ENCODE results near the gene TRIP13.

Gene TRIP13

DNA sequence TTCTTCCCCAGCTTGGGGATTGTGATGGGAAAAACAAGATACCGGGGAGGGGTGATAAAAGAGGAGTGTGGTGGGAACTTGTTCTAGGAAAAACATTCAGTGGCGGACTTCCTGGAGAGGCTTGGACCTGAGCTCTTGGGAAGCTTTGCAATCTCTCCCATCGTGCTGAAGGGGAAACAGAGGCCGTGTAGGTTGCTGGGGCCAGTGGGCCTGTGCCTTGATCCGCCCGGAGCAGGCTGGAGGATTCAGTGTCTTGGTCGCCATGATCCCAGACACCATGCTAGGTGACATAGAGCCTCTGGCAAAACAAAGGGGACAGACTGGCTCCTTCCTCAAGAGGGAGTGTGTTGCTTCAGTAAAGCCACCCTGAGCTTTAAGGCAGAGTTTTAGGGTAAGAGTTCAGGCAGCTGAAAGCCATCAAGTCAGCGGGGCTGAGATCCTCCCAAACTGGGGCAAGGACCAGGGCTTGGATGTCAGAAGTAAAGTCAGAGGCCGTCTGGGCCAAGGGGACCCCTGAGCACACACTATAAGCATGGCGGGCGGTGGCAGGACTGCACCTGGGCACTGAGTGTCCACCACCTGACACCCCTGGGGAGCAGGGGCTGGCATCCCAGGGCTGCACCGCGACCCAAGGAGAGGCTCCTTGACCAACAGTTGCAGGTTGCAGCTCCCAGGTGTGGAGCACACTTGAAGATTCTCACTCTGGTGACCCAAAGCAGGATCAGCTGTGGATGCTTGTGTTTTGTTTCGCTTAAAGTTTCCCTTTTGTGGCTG is 44.7 kb downstream of the TRIP13 start:
- no peak for TF ChIP-seq TCF4 (CRISPR knock-in tag; IDR thresholded peaks at IDR 0.05; ENCODE audit: borderline replicate concordance)
- no peak for TF ChIP-seq ZNF70 (CRISPR knock-in tag; IDR thresholded peaks at IDR 0.05)
- no peak for TF ChIP-seq ZNF8 (CRISPR knock-in tag; IDR thresholded peaks at IDR 0.05)
- no peak for TF ChIP-seq ESRRG (CRISPR knock-in tag; IDR thresholded peaks at IDR 0.05)
- no peak for TF ChIP-seq TOX (CRISPR knock-in tag; IDR thresholded peaks at IDR 0.05; ENCODE audit: borderline replicate concordance)
- TF ChIP-seq, protein P1, sequence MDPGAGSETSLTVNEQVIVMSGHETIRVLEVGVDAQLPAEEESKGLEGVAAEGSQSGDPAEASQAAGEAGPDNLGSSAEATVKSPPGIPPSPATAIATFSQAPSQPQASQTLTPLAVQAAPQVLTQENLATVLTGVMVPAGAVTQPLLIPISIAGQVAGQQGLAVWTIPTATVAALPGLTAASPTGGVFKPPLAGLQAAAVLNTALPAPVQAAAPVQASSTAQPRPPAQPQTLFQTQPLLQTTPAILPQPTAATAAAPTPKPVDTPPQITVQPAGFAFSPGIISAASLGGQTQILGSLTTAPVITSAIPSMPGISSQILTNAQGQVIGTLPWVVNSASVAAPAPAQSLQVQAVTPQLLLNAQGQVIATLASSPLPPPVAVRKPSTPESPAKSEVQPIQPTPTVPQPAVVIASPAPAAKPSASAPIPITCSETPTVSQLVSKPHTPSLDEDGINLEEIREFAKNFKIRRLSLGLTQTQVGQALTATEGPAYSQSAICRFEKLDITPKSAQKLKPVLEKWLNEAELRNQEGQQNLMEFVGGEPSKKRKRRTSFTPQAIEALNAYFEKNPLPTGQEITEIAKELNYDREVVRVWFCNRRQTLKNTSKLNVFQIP (CRISPR knock-in tag; IDR thresholded peaks at IDR 0.05; ENCODE audit: borderline replicate concordance, low read depth), result no peak
- no peak for TF ChIP-seq PPARA (CRISPR knock-in tag; IDR thresholded peaks at IDR 0.05; ENCODE audit: borderline replicate concordance)
- no peak for TF ChIP-seq ISL1 (CRISPR knock-in tag; IDR thresholded peaks at IDR 0.05)
- no peak for TF ChIP-seq TSHZ2 (CRISPR knock-in tag; IDR thresholded peaks at IDR 0.05)
- no peak for TF ChIP-seq SNAI2 (CRISPR knock-in tag; IDR thresholded peaks at IDR 0.05)
- TF ChIP-seq ZFP3 (CRISPR knock-in tag; IDR thresholded peaks at IDR 0.05), result no peak
- no peak for TF ChIP-seq CSDC2 (CRISPR knock-in tag; IDR thresholded peaks at IDR 0.05)
- TF ChIP-seq CREB5 (CRISPR knock-in tag; IDR thresholded peaks at IDR 0.05; ENCODE audit: low read depth), result no peak
- no peak for TF ChIP-seq ZNF565 (CRISPR knock-in tag; conservative IDR thresholded peaks at IDR 0.05; ENCODE audit: low read depth)
- TF ChIP-seq OSR1 (CRISPR knock-in tag; IDR thresholded peaks at IDR 0.05), result no peak
- no peak for TF ChIP-seq ARNTL (CRISPR knock-in tag; IDR thresholded peaks at IDR 0.05; ENCODE audit: borderline replicate concordance, low read depth)
- TF ChIP-seq ZFP30 (CRISPR knock-in tag; IDR thresholded peaks at IDR 0.05), result no peak
- no peak for ATAC-seq

DNA sequence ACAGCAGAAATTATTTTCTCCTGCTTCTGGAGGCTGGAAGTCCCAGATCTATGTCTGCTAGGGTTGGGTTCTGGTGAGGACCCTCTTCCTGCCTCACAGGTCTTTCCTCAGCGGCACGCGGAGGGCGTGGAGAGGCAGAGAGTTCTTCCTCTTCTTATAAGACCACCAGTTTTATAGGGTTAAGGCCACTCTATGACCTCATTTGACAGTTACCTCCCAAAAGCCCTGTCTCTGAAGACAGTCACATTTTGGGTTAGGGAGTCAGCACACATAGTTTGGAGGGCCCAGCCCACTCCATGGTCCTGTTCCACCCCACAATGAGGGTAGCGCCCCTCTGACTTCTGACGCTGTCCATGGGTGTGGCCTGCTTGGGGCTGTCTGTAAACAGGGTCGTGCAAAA is 46.7 kb downstream of the TRIP13 start:
- no peak for ATAC-seq
- no peak for TF ChIP-seq RARB (CRISPR knock-in tag; IDR thresholded peaks at IDR 0.05)
- no peak for TF ChIP-seq TCF4 (CRISPR knock-in tag; IDR thresholded peaks at IDR 0.05; ENCODE audit: borderline replicate concordance)
- no peak for TF ChIP-seq ZFP30 (CRISPR knock-in tag; IDR thresholded peaks at IDR 0.05)
- no peak for TF ChIP-seq ESRRG (CRISPR knock-in tag; IDR thresholded peaks at IDR 0.05)
- TF ChIP-seq GLIS3 (CRISPR knock-in tag; IDR thresholded peaks at IDR 0.05), result no peak
- no peak for TF ChIP-seq CREB5 (CRISPR knock-in tag; IDR thresholded peaks at IDR 0.05; ENCODE audit: low read depth)
- TF ChIP-seq PATZ1 (CRISPR knock-in tag; IDR thresholded peaks at IDR 0.05; ENCODE audit: borderline replicate concordance), result no peak
- TF ChIP-seq OSR1 (CRISPR knock-in tag; IDR thresholded peaks at IDR 0.05), result no peak
- TF ChIP-seq CSDC2 (CRISPR knock-in tag; IDR thresholded peaks at IDR 0.05), result no peak
- TF ChIP-seq ZFP3 (CRISPR knock-in tag; IDR thresholded peaks at IDR 0.05), result no peak
- TF ChIP-seq ZNF8 (CRISPR knock-in tag; IDR thresholded peaks at IDR 0.05), result no peak
- TF ChIP-seq ISL1 (CRISPR knock-in tag; IDR thresholded peaks at IDR 0.05), result no peak
- TF ChIP-seq ZC3H10 (CRISPR knock-in tag; IDR thresholded peaks at IDR 0.05), result no peak
- no peak for TF ChIP-seq BACH2 (CRISPR knock-in tag; IDR thresholded peaks at IDR 0.05; ENCODE audit: borderline replicate concordance)
- TF ChIP-seq, protein P1 (CRISPR knock-in tag; IDR thresholded peaks at IDR 0.05; ENCODE audit: borderline replicate concordance, low read depth), result no peak
- TF ChIP-seq ZNF565 (CRISPR knock-in tag; conservative IDR thresholded peaks at IDR 0.05; ENCODE audit: low read depth), result no peak
- TF ChIP-seq TSHZ2 (CRISPR knock-in tag; IDR thresholded peaks at IDR 0.05), result no peak
- no peak for TF ChIP-seq SNAI2 (CRISPR knock-in tag; IDR thresholded peaks at IDR 0.05)
- TF ChIP-seq ARNTL (CRISPR knock-in tag; IDR thresholded peaks at IDR 0.05; ENCODE audit: borderline replicate concordance, low read depth), result no peak
